Neutrophil (primary cell): Measurements from ENCODE around the gene PAMR1.

Experiments used
- H3K27ac ChIP-seq: fragments of 200-600 bp; sonication (generic); 2 replicates; pipeline ENCODE4 v1.5.1; 2016; ENCODE audit warnings: mild to moderate bottlenecking, moderate library complexity
- H3K27me3 ChIP-seq: fragments of 200-600 bp; sonication (generic); 2 replicates; pipeline ENCODE4 v1.6.0; 2016; ENCODE audit warnings: mild to moderate bottlenecking
- H3K36me3 ChIP-seq: fragments of 200-600 bp; sonication (generic); 2 replicates; pipeline ENCODE4 v1.5.1; 2017
- H3K4me1 ChIP-seq, 2 experiments: fragments of 200-600 bp in 1 of 2; sonication (generic) in 1 of 2; 1 replicate in 1 of 2; 2 replicates in 1 of 2; pipeline versions ENCODE4 v1.5.1 to v1.6.1; 2013 to 2016; ENCODE audit warnings: low read depth in 1 of 2, low read length in 1 of 2, mild to moderate bottlenecking in 1 of 2, moderate library complexity in 1 of 2; ENCODE audit not compliant: control insufficient read depth in 1 of 2, insufficient read depth in 1 of 2
- H3K4me3 ChIP-seq, 2 experiments: fragments of 200-600 bp in 1 of 2; sonication (generic) in 1 of 2; 1 replicate in 1 of 2; 2 replicates in 1 of 2; pipeline ENCODE4 v1.5.1; 2013 to 2016; ENCODE audit warnings: low read depth in 1 of 2, low read length in 1 of 2, mild to moderate bottlenecking in 1 of 2, moderate library complexity in 1 of 2
- H3K9me3 ChIP-seq: fragments of 200-600 bp; sonication (generic); 2 replicates; pipeline ENCODE4 v1.5.1; 2016
- TF ChIP-seq, protein P1 (sequence below): fragments of 200-600 bp; sonication (generic); IDR thresholded peaks from 2 replicates; pipeline ENCODE4 v1.5.1; 2016; ENCODE audit warnings: antibody characterized with exemption

The PAMR1 gene

DNA sequence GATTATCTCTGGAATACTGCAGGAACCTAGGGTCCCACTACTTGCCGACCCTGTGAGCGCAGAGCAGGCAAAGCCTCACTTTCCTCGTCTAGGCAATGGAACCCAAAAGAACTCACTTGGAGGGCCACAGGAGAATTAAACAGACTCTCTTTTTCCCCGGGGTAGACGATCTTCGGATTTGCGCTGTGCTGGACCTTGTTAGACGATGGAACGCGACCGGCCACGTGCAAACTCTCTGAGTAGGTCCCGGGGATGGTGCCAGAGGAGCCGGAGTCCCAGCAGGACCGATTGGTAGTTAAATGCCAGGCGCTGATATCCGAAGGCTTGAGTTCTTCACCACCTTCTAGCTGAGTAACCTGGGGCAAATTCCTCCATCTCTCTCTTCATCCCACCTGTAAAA is 105.0 kb downstream of the PAMR1 start:
- Histone ChIP-seq H3K9me3 (no peaks in the 10 kb centered on the region), H3K36me3 (no peaks in the 10 kb centered on the region), H3K4me1 (peaks cover 0 to 6% of the 10 kb centered on the region in 2 experiments), H3K27me3 (peaks cover 100% of the 10 kb centered on the region), H3K27ac (no peak overlapping the region), H3K4me3 (no peak overlapping the region)
- TF ChIP-seq, protein P1, sequence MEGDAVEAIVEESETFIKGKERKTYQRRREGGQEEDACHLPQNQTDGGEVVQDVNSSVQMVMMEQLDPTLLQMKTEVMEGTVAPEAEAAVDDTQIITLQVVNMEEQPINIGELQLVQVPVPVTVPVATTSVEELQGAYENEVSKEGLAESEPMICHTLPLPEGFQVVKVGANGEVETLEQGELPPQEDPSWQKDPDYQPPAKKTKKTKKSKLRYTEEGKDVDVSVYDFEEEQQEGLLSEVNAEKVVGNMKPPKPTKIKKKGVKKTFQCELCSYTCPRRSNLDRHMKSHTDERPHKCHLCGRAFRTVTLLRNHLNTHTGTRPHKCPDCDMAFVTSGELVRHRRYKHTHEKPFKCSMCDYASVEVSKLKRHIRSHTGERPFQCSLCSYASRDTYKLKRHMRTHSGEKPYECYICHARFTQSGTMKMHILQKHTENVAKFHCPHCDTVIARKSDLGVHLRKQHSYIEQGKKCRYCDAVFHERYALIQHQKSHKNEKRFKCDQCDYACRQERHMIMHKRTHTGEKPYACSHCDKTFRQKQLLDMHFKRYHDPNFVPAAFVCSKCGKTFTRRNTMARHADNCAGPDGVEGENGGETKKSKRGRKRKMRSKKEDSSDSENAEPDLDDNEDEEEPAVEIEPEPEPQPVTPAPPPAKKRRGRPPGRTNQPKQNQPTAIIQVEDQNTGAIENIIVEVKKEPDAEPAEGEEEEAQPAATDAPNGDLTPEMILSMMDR = no peak

GRCh38 chr11:35419830-35420333 is 105.5 kb downstream of the PAMR1 start:
- Histone ChIP-seq H3K27ac (no peak overlapping the region), H3K9me3 (no peaks in the 10 kb centered on the region), H3K4me1 (peaks cover 0 to 6% of the 10 kb centered on the region in 2 experiments), H3K4me3 (no peak overlapping the region), H3K36me3 (no peaks in the 10 kb centered on the region), H3K27me3 (peaks cover 100% of the 10 kb centered on the region)
- TF ChIP-seq, protein P1 = no peak

- TF ChIP-seq, protein P1 = no peak
- H3K27ac ChIP-seq = no peak within 1 kb of the TSS
- H3K27me3 ChIP-seq = peaks cover 100% of the 10 kb centered on the region
- H3K4me1 ChIP-seq = peaks cover 0 to 6% of the 10 kb centered on the region in 2 experiments
- no peak within 1 kb of the TSS for H3K4me3 ChIP-seq
- H3K9me3 ChIP-seq = no peaks in the 10 kb centered on the region
- no peaks in the 10 kb centered on the region for H3K36me3 ChIP-seq
Measured at GRCh38 chr11:35419184-35419829, 106.1 kb downstream of the PAMR1 start, which contains the start of gene SLC1A2. TSS of gene SLC1A2 (minus strand) at chr11:35419558. CDS start at chr11:35418966, 592 bp downstream.

GRCh38 chr11:35418282-35419183 is 106.9 kb downstream of the PAMR1 start:
- peaks cover 100% of the 10 kb centered on the region for H3K27me3 ChIP-seq
- no peak overlapping the region for H3K27ac ChIP-seq

DNA sequence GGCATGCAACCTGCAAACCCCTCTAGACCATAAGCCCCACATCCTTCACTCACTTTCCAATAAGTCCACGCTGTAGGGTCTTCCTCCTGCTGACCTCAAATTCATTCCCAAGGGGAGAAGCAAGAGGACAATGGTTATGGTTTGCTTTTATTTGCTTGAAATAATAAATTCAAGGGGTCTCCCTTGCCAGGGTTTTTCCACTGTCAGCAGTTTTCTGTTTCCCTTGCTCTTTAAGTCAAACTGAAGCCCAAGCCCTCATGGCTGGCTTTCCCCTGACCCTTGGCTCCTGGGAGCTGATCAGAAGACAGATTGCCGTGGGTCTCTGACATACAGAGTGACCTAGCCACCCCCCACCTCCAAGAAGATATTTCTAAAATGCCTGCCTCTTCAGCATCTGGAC is 109.9 kb downstream of the PAMR1 start:
- H3K36me3 ChIP-seq = no peaks in the 10 kb centered on the region
- no peak overlapping the region for H3K4me3 ChIP-seq
- peaks cover 0 to 6% of the 10 kb centered on the region in 2 experiments for H3K4me1 ChIP-seq
- H3K9me3 ChIP-seq = no peaks in the 10 kb centered on the region
- TF ChIP-seq, protein P1 = no peak
- peaks cover 99% of the 10 kb centered on the region for H3K27me3 ChIP-seq
- no peak overlapping the region for H3K27ac ChIP-seq

More at GRCh38 chr11:35418282-35419183, 106.9 kb downstream of the PAMR1 start:
- no peaks in the 10 kb centered on the region for H3K36me3 ChIP-seq
- no peak overlapping the region for H3K4me3 ChIP-seq
- TF ChIP-seq, protein P1 = no peak
- no peaks in the 10 kb centered on the region for H3K9me3 ChIP-seq
- H3K4me1 ChIP-seq = peaks cover 0 to 6% of the 10 kb centered on the region in 2 experiments
